BLaER1 treated with 17β-estradiol and CSF1 and Interleukin-3, amounts not matched to agents 10 nM and 100 nM (cell line): ENCODE measurements around the gene SLC24A4.

Experiments
- H3K27ac ChIP-seq, 11 experiments: shearing (Covaris generic); formaldehyde crosslinking; 2 replicates each; pipeline ENCODE4 v1.8.1; 2022
- H3K27me3 ChIP-seq, 11 experiments: shearing (Covaris generic); formaldehyde crosslinking; 2 replicates each; pipeline ENCODE4 v1.8.1; 2022
- H3K36me3 ChIP-seq, 11 experiments: shearing (Covaris generic); formaldehyde crosslinking; 2 replicates each; pipeline ENCODE4 v1.8.1; 2022
- H3K4me1 ChIP-seq, 10 experiments: shearing (Covaris generic); formaldehyde crosslinking; 2 replicates each; pipeline ENCODE4 v1.8.1; 2022
- H3K4me2 ChIP-seq, 11 experiments: shearing (Covaris generic); formaldehyde crosslinking; 2 replicates each; pipeline ENCODE4 v1.8.1; 2022
- H3K4me3 ChIP-seq, 10 experiments: shearing (Covaris generic); formaldehyde crosslinking; 2 replicates each; pipeline ENCODE4 v1.8.1; 2022
- H3K9ac ChIP-seq, 11 experiments: shearing (Covaris generic); formaldehyde crosslinking; 2 replicates each; pipeline ENCODE4 v1.8.1; 2022
- H3K9me3 ChIP-seq, 11 experiments: shearing (Covaris generic); formaldehyde crosslinking; replicated peaks in 1 of 11; 2 replicates each; pipeline ENCODE4 v1.8.1; 2022
- H4K20me1 ChIP-seq, 11 experiments: shearing (Covaris generic); formaldehyde crosslinking; 2 replicates each; pipeline ENCODE4 v1.8.1; 2022
- Cebpa-rat ChIP-seq, 11 experiments: shearing (Covaris generic); IDR thresholded peaks; 2 replicates each; pipeline ENCODE4 v1.8.1; 2022

The SLC24A4 gene

DNA sequence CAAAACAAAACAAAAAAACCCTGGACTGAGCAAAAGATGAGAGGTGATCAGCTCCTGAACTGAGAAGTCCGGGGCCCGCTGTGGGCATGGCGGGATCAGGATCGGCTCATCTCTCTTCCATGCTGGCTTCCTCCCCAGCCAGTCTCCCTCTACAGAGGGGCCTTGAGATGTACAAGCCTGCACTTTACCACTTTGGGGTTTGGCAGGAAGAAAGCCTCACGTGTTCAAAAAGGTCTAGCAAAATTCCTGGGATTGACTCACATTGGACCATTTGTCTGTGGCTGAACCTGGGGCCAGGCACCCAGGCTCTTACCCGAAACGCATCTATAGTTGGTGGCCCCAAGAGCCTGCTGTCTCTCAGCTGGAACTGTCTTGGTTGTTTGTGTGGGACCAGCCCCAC lies 89.0 kb downstream of the SLC24A4 start:
- Histone ChIP-seq H3K36me3 (no peaks in the 10 kb centered on the region), H4K20me1 (no peaks in the 10 kb centered on the region), H3K9ac (no peak overlapping the region), H3K4me1 (peaks cover 0 to 86% (median 16%) of the 10 kb centered on the region in 10 experiments; a peak in 12 of 20 replicates), H3K27ac (no peak overlapping the region), H3K9me3 (peaks cover 0 to 2% (median 1%) of the 10 kb centered on the region in 11 experiments; a peak in 11 of 22 replicates), H3K4me2 (peak overlapping the region in 2 of 11 experiments; percentile 59 to 61; a peak in 2 of 22 replicates), H3K27me3 (no peaks in the 10 kb centered on the region), H3K4me3 (no peak overlapping the region)
- no peak for TF ChIP-seq Cebpa-rat (IDR thresholded peaks at IDR 0.05)

DNA sequence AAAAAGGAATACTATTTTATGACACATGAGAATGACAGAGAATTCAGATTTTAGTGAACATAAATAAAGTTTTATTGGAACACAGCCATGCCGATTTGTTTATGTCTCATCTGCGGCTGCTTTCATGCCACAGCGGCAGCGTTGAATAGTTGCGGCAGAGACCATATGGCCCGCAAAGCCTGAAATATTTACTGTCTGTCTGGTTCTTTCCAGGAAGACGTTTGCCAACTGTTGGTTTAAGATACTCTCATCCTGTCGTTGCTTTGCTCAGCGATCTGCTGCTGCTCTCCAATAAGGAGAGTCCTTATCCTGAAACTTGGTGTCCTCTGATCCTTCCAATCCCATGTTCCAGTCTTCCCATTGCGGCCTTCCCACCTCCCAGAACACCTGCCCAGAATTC lies 89.9 kb downstream of the SLC24A4 start:
- no peak overlapping the region for H3K4me2 ChIP-seq

DNA sequence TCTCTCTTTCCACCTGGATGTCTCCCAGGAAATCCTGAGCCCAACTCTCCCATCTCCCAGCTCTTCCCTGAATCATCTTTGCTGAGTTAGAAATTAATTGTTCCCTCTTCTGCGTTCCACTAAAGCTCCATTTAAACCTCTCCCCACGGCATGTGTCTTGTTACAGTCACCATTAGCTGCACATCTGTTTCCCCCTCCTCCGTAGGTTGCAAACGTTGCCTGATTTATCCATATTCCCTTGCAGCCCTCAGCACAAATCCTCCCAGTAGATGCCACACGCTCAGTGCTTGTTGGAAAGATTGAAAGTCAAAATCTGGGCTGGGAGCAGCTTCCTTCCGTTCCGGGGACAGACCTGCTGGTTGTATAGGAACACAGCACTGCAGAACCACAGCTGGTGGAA lies 90.4 kb downstream of the SLC24A4 start:
- peaks cover 0 to 86% (median 9%) of the 10 kb centered on the region in 10 experiments; a peak in 12 of 20 replicates for H3K4me1 ChIP-seq
- H3K9me3 ChIP-seq = peaks cover 0 to 6% (median 0%) of the 10 kb centered on the region in 11 experiments; a peak in 10 of 22 replicates
- H3K27me3 ChIP-seq = no peaks in the 10 kb centered on the region
- no peak overlapping the region for H3K9ac ChIP-seq
- peak overlapping the region in 2 of 11 experiments; percentile 51 to 72; a peak in 2 of 22 replicates for H3K4me2 ChIP-seq
- H4K20me1 ChIP-seq = no peaks in the 10 kb centered on the region
- no peak overlapping the region for H3K27ac ChIP-seq
- no peaks in the 10 kb centered on the region for H3K36me3 ChIP-seq
- no peak for TF ChIP-seq Cebpa-rat (IDR thresholded peaks at IDR 0.05)
- H3K4me3 ChIP-seq = no peak overlapping the region

More for the DNA sequence above, 89.9 kb downstream of the SLC24A4 start:
- Histone ChIP-seq H4K20me1 (no peaks in the 10 kb centered on the region), H3K36me3 (no peaks in the 10 kb centered on the region), H3K9me3 (peaks cover 0 to 1% (median 0%) of the 10 kb centered on the region in 11 experiments; a peak in 2 of 22 replicates), H3K27ac (no peak overlapping the region), H3K4me1 (peaks cover 0 to 86% (median 12%) of the 10 kb centered on the region in 10 experiments; a peak in 12 of 20 replicates), H3K4me3 (no peak overlapping the region), H3K27me3 (no peaks in the 10 kb centered on the region), H3K9ac (no peak overlapping the region)
- no peak for TF ChIP-seq Cebpa-rat (IDR thresholded peaks at IDR 0.05)

DNA sequence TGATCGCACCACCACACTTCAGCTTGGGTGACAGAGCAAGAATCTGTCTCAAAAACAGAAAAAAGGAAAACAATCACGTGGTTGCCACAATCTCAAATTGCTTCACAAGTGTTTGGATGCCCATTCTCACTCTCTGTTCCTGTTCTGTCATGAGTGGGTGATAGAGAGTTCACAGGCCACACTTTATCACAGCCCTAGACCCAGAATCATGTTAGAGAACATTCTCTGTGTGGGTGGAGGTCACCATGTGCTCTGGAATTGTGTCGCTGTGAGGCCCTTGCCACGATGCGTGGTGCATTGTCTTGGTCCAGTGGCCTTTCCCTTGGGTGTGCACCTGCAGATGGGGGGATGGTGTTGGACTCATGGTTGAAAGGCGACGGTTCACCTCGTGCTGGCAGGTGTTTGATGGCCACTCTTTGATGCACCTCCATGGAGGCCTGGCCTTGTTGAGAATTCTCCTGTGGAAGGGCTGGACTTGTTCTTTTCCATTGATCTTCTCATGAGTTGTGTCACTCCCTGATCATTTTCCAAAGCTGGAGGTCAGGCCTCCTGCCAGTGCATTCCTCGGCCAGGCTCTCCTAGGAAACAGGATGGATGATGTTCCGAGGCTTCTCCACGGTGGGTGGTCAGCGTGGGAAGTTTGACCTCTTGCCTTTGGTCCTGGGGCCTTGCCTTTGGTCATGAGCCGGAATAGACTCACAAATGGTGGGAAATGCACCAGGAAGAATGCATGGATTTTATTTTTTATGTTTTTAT lies 91.9 kb downstream of the SLC24A4 start:
- no peak for TF ChIP-seq Cebpa-rat (IDR thresholded peaks at IDR 0.05)
- H4K20me1 ChIP-seq = no peaks in the 10 kb centered on the region

DNA sequence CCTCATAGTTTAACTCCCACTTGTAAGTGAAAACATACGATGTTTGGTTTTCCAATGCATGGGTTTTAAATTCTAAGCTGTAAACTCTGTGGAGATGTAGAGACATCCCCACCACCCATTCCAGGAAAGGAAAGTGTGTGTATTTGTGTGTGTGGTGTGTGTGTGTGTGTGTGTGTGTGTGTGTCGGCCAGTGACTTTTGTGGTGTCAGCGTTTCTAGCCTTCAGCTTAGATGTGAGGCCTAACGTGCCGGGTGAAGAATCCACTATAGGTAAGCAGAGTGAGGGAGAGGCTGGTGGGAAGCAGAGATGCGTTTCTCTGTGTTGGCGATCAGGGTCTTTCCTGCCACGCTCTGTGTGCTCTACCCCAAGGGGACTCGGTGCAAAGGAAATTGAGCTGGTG lies 93.0 kb downstream of the SLC24A4 start:
- H3K4me3 ChIP-seq = no peak overlapping the region
- H3K9ac ChIP-seq = no peak overlapping the region
- peaks cover 0 to 20% (median 0%) of the 10 kb centered on the region in 11 experiments; a peak in 10 of 22 replicates for H3K9me3 ChIP-seq
- peak overlapping the region in 2 of 11 experiments; percentile 20 to 36; a peak in 4 of 22 replicates for H3K4me2 ChIP-seq
- no peak overlapping the region for H3K27ac ChIP-seq
- H3K36me3 ChIP-seq = no peaks in the 10 kb centered on the region
- H4K20me1 ChIP-seq = no peaks in the 10 kb centered on the region
- H3K4me1 ChIP-seq = peaks cover 0 to 62% (median 0%) of the 10 kb centered on the region in 10 experiments; a peak in 6 of 20 replicates
- H3K27me3 ChIP-seq = no peaks in the 10 kb centered on the region
- no peak for TF ChIP-seq Cebpa-rat (IDR thresholded peaks at IDR 0.05)

More for the DNA sequence above, 91.9 kb downstream of the SLC24A4 start:
- Histone ChIP-seq H3K4me3 (no peak overlapping the region), H3K36me3 (no peaks in the 10 kb centered on the region), H3K27me3 (no peaks in the 10 kb centered on the region), H3K4me2 (peak overlapping the region in 3 of 11 experiments; percentile 16 to 72 (median 51); a peak in 4 of 22 replicates), H3K4me1 (peaks cover 0 to 73% (median 0%) of the 10 kb centered on the region in 10 experiments; a peak in 6 of 20 replicates), H3K9me3 (peaks cover 0 to 20% (median 0%) of the 10 kb centered on the region in 11 experiments; a peak in 10 of 22 replicates), H3K27ac (no peak overlapping the region; a peak in 2 of 22 replicates), H3K9ac (no peak overlapping the region)

DNA sequence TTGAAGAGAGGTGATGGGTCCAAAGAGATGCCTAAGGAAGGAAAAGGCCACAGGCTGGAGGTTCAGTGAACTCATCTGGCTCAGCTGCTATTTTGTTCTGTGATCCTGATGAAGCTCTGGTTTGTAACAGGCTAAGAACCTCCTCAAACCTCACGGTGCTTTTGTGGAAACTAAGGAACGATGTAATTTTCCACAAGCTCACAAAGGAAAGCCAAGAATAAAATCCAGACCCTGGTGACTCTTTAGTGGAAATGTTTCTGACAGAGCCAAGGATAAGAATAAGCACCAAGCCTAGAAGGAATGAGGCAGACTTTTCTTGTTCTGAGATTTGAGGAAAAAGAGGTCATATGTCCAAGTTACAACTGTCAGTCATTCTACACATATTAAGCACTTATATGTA lies 93.6 kb downstream of the SLC24A4 start:
- no peak for TF ChIP-seq Cebpa-rat (IDR thresholded peaks at IDR 0.05)
- Histone ChIP-seq H3K4me2 (peak overlapping the region in 2 of 11 experiments; percentile 20 to 36; a peak in 4 of 22 replicates), H3K9me3 (peaks cover 0 to 20% (median 0%) of the 10 kb centered on the region in 11 experiments; a peak in 10 of 22 replicates), H3K27me3 (no peaks in the 10 kb centered on the region), H3K4me1 (peaks cover 0 to 56% (median 0%) of the 10 kb centered on the region in 10 experiments; a peak in 6 of 20 replicates), H4K20me1 (no peaks in the 10 kb centered on the region), H3K27ac (no peak overlapping the region), H3K4me3 (no peak overlapping the region), H3K9ac (no peak overlapping the region), H3K36me3 (no peaks in the 10 kb centered on the region)

DNA sequence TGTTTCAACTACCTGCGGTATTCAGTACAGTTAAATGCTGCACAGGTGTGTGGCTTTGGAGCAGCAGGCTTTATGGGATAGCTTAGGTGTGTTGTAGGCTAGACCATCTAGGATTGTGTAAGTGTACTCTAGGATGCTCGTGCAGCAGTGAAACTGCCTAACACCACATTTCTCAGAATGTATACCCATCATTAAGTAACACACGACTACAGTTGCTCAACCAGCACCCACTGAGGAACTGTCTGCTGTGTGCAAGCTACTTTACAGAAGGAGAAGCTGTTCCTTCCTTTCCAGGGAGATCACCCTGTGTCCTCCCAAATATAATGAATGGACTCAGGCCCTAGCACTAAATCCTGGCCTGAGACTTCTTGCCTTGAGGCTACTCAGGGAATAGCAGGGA lies 94.8 kb downstream of the SLC24A4 start:
- peaks cover 0 to 53% (median 0%) of the 10 kb centered on the region in 10 experiments; a peak in 6 of 20 replicates for H3K4me1 ChIP-seq
- TF ChIP-seq Cebpa-rat (IDR thresholded peaks at IDR 0.05) = peak in 1 of 11 experiments; percentile 78; a peak in 1 of 22 replicates
- H3K9ac ChIP-seq = no peak overlapping the region
- no peaks in the 10 kb centered on the region for H4K20me1 ChIP-seq
- H3K4me3 ChIP-seq = no peak overlapping the region
- H3K4me2 ChIP-seq = peak overlapping the region in 5 of 11 experiments; percentile 16 to 77 (median 22); a peak in 6 of 22 replicates
- peaks cover 0 to 20% (median 0%) of the 10 kb centered on the region in 11 experiments; a peak in 10 of 22 replicates for H3K9me3 ChIP-seq
- H3K27me3 ChIP-seq = no peaks in the 10 kb centered on the region
- peak overlapping the region in 2 of 11 experiments; percentile 43 to 47; a peak in 2 of 22 replicates for H3K27ac ChIP-seq
- no peaks in the 10 kb centered on the region for H3K36me3 ChIP-seq

DNA sequence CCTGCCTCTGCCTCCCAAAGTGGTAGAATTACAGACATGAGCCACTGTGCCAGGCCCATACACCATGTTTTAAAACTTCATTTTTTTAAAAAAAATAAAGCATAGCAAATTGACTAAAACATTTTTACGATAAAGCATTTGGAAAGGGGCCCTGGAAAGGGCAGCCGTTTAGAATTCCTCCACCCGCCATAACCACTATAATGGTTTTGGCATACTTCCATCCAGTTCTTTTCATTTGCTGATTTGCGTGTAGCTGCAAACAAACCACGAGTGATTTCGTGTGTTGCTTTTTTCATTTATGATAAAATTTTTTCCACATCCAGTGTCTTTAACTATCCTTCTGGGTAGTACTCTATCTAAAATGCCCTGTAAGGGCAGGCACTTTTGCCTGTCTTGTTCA lies 98.8 kb downstream of the SLC24A4 start:
- Histone ChIP-seq H3K36me3 (no peaks in the 10 kb centered on the region), H3K4me1 (peaks cover 0 to 18% (median 0%) of the 10 kb centered on the region in 10 experiments; a peak in 6 of 20 replicates), H3K4me2 (no peak overlapping the region), H3K9ac (no peak overlapping the region), H3K9me3 (peaks cover 0 to 20% (median 0%) of the 10 kb centered on the region in 11 experiments; a peak in 10 of 22 replicates), H3K27me3 (no peaks in the 10 kb centered on the region), H4K20me1 (no peaks in the 10 kb centered on the region), H3K4me3 (no peak overlapping the region), H3K27ac (no peak overlapping the region)
- no peak for TF ChIP-seq Cebpa-rat (IDR thresholded peaks at IDR 0.05)

DNA sequence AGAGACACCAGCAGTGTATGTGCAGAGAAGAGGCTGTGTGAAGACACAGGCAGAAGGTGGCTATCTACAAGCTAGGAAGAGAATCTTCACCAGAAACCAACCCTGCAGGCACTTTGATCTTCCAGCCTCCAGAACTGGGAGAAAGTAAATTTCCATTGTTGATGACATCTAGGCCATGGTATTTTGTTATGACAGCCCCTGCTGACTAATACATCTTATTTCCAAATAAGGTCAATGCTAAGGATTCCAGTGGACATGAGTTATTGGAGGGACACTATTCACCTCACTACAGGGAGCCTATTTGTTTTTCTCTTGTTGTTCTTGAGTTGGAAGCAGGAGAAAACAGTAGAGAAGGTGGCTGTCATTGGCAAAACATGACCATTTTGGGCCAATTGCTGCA lies 102.1 kb downstream of the SLC24A4 start:
- Histone ChIP-seq H3K4me2 (no peak overlapping the region), H3K4me1 (no peaks in the 10 kb centered on the region), H3K27ac (no peak overlapping the region), H3K4me3 (no peak overlapping the region), H3K27me3 (no peaks in the 10 kb centered on the region), H3K9ac (no peak overlapping the region), H3K9me3 (0 out of 22 replicates have a peak, but pooled peaks cover 0 to 3% (median 0%) of the 10 kb centered on the region in 11 experiments), H4K20me1 (no peaks in the 10 kb centered on the region), H3K36me3 (no peaks in the 10 kb centered on the region)
- TF ChIP-seq Cebpa-rat (IDR thresholded peaks at IDR 0.05) = no peak
